ENCODE data around the gene LRRC41.
A peak's percentile ranks its signal among the peaks of the same experiment; 100 is the strongest.
"Not testable (repeated sequence)": the region's sequence is repeated elsewhere in the genome, so short reads cannot be mapped to it uniquely, and the experiment has no call there.

LRRC41 gene

DNA sequence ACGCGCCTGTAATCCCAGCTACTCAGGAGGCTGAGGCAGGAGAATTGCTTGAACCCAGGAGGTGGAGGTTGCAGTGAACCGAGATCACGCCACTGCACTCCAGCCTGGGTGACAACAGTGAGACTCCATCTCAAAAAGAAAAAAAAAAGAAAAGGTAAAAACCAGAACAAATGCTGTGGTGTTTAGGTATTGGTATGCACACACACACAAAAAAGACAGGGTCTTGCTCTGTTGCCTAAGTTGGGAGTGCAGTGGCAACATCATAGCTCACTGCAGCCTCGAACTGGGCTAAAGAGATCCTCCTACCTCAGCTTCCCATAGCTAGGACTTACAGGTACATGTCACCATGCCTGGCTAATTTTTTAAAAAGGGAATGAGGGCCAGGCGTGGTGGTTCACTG lies 15.9 kb upstream of the LRRC41 start:
- in situ Hi-C loops (cut with HindIII; ENCODE audit: low pct_ligation_motif_present, low sequenced_read_pairs); H3K27ac ChIP-seq; H3K27me3 ChIP-seq (replicated peaks); H3K4me3 ChIP-seq (ENCODE audit: low read depth, low read length); DNase-seq: not testable (repeated sequence)
- peaks cover 17% of the 10 kb centered on the region for H3K36me3 ChIP-seq (replicated peaks)

DNA sequence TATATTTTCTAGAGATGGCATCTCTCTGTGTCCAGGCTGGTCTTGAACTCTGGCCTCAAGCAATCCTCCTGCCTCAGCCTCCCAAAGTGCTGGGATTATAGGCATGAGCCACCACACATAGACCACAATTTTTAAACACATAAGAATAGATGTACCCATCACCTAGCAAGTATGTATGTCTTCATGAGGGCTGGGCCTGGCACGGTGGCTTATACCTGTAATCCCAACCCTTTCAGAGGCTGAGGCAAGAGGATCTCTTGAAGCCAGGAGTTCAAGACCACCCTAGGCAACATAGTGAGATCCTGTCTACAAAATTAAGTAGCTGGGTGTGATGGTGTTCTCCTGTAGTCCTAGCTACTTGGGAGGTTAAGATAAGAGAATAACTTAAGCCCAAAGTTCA lies 13.9 kb upstream of the LRRC41 start:
- in situ Hi-C loops (cut with HindIII; ENCODE audit: low pct_ligation_motif_present, low sequenced_read_pairs), result no loop called here
- no peak overlapping the region for H3K27ac ChIP-seq
- TF ChIP-seq CTCF (IDR thresholded peaks at IDR 0.05; ENCODE audit: low read depth, low read length, missing control alignments), result no peak
- no peak overlapping the region for H3K4me3 ChIP-seq (ENCODE audit: low read depth, low read length)
- DNase-seq, result no peak
- peaks cover 37% of the 10 kb centered on the region for H3K36me3 ChIP-seq (replicated peaks)
- no peaks in the 10 kb centered on the region for H3K27me3 ChIP-seq (replicated peaks)

GRCh38 chr1:46315669-46316403 lies 12.4 kb upstream of the LRRC41 start:
- peak overlapping the region; percentile 53 for H3K27ac ChIP-seq
- H3K36me3 ChIP-seq (replicated peaks), result peaks cover 48% of the 10 kb centered on the region
- no peak for TF ChIP-seq CTCF (IDR thresholded peaks at IDR 0.05; ENCODE audit: low read depth, low read length, missing control alignments)
- no peak overlapping the region for H3K4me3 ChIP-seq (ENCODE audit: low read depth, low read length)
- no peaks in the 10 kb centered on the region for H3K27me3 ChIP-seq (replicated peaks)
- in situ Hi-C loops (cut with HindIII; ENCODE audit: low pct_ligation_motif_present, low sequenced_read_pairs), result no loop called here
- DNase-seq, result peak; percentile 27

GRCh38 chr1:46310321-46310720 lies 6.9 kb upstream of the LRRC41 start:
- Histone ChIP-seq H3K36me3 (replicated peaks) (peaks cover 54% of the 10 kb centered on the region), H3K4me3 (ENCODE audit: low read depth, low read length) (no peak overlapping the region), H3K27me3 (replicated peaks) (no peaks in the 10 kb centered on the region), H3K27ac (no peak overlapping the region)
- in situ Hi-C loops (cut with HindIII; ENCODE audit: low pct_ligation_motif_present, low sequenced_read_pairs), result no loop called here
- no peak for TF ChIP-seq CTCF (IDR thresholded peaks at IDR 0.05; ENCODE audit: low read depth, low read length, missing control alignments)
- no peak for DNase-seq

DNA sequence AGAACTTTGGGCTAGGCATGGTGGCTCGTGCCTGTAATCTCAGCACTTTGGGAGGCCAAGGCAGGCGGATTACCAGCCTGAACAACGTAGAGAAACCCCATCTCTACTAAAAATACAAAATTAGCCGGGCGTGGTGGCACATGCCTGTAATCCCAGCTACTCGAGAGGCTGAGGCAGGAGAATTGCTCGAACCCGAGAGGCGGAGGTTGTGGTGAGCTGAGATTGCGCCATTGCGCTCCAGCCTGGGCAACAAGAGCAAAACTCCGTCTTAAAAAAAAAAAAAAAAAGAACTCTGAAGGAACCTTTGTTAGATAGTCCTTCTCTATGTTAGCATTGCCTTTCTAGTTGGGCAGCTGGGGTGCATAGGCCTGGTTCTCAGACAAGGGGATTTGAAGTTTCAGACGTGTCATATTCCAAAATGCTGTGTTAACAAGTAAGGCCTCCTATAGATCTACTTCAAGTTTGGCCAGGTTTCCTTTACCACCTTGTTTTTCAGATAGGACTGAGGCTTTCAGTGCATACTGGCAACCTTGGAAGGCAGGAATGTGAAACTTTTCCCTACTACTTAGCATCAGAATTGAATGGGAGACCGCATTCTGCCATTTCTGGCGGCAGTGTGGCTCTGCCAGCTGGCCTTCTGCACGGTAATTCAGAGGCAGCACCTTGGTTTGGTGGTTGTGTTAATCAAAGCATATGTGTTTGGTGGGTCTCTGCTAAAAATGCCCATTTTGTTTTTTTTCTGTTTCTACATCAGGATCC lies 6.2 kb upstream of the LRRC41 start:
- in situ Hi-C loops (cut with HindIII; ENCODE audit: low pct_ligation_motif_present, low sequenced_read_pairs), result no loop called here
- Histone ChIP-seq H3K27ac (no peak overlapping the region), H3K4me3 (ENCODE audit: low read depth, low read length) (no peak overlapping the region), H3K36me3 (replicated peaks) (peaks cover 49% of the 10 kb centered on the region), H3K27me3 (replicated peaks) (no peaks in the 10 kb centered on the region)
- no peak for TF ChIP-seq CTCF (IDR thresholded peaks at IDR 0.05; ENCODE audit: low read depth, low read length, missing control alignments)
- no peak for DNase-seq

DNA sequence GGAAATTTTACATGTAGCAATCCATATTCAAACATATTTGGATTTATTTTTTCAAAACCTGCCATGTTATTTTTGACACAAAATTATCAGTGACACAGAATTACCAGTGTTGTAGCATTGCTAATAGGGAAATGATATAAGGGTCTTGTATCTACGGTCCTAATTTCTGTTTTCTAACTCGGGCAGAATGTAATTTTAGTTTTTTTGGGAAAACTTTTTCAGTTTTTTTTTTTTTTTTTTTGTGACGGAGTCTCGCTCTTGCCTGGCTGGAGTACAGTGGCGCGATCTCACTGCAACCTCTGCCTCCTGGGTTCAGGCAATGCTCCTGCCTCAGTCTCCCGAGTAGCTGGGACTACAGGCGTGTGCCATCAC lies 2.7 kb upstream of the LRRC41 start:
- no peak for DNase-seq
- H3K4me3 ChIP-seq (ENCODE audit: low read depth, low read length), result no peak overlapping the region
- no peaks in the 10 kb centered on the region for H3K27me3 ChIP-seq (replicated peaks)
- in situ Hi-C loops (cut with HindIII; ENCODE audit: low pct_ligation_motif_present, low sequenced_read_pairs), result no loop called here
- no peak for TF ChIP-seq CTCF (IDR thresholded peaks at IDR 0.05; ENCODE audit: low read depth, low read length, missing control alignments)
- peaks cover 19% of the 10 kb centered on the region for H3K36me3 ChIP-seq (replicated peaks)
- no peak overlapping the region for H3K27ac ChIP-seq
